ENCODE results near the gene MPP4. TPM values are rescaled to one million over a fixed set of nuclear protein-coding genes. Genes with fewer than 3 reads are reported as not detected.
"Not testable (repeated sequence)": the region's sequence is repeated elsewhere in the genome, so short reads cannot be mapped to it uniquely, and the experiment has no call there.

Gene MPP4
- total RNA-seq, 1 experiment from 2014 or later = not detected

DNA sequence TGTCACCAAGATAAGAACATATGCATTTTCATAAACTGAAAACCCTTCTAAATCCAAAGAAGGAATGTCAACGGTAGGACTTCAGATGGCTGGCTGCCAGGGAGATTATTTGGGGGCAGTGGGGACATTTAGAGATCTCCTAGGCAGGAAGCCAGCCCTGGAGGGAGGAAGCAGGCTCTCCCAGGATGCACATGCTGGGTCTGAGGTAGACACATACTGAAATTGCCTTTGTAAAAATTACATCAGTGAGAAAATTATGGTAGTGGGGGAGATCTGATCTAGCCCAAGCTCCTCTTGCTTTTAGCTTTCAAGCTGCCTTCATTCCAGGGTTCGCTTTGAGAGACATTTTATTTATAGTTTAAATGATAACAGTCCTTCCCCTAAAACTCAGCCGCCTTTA is 24.1 kb downstream of the MPP4 start (continued):
- TF ChIP-seq JAZF1 (CRISPR knock-in tag; IDR thresholded peaks at IDR 0.05) (no peak), FOXJ3 (CRISPR knock-in tag; IDR thresholded peaks at IDR 0.05; ENCODE audit: borderline replicate concordance) (no peak), USF2 (CRISPR knock-in tag; IDR thresholded peaks at IDR 0.05) (no peak)

GRCh38 chr2:201673546-201673945 is 24.9 kb downstream of the MPP4 start:
- H3K36me3 Mint-ChIP-seq = no peaks in the 10 kb centered on the region
- ATAC-seq = no peak
- CTCF ChIA-PET = no interaction called here
- H3K4me3 Mint-ChIP-seq = no peak overlapping the region
- no peak for TF ChIP-seq ZNF423 (CRISPR knock-in tag; IDR thresholded peaks at IDR 0.05)
- TF ChIP-seq, protein P1, sequence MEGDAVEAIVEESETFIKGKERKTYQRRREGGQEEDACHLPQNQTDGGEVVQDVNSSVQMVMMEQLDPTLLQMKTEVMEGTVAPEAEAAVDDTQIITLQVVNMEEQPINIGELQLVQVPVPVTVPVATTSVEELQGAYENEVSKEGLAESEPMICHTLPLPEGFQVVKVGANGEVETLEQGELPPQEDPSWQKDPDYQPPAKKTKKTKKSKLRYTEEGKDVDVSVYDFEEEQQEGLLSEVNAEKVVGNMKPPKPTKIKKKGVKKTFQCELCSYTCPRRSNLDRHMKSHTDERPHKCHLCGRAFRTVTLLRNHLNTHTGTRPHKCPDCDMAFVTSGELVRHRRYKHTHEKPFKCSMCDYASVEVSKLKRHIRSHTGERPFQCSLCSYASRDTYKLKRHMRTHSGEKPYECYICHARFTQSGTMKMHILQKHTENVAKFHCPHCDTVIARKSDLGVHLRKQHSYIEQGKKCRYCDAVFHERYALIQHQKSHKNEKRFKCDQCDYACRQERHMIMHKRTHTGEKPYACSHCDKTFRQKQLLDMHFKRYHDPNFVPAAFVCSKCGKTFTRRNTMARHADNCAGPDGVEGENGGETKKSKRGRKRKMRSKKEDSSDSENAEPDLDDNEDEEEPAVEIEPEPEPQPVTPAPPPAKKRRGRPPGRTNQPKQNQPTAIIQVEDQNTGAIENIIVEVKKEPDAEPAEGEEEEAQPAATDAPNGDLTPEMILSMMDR (IDR thresholded peaks at IDR 0.05) = no peak
- TF ChIP-seq IRF2 (CRISPR knock-in tag; IDR thresholded peaks at IDR 0.05; ENCODE audit: borderline replicate concordance, low read depth) = no peak
- no peak for TF ChIP-seq ZNF121 (CRISPR knock-in tag; IDR thresholded peaks at IDR 0.05)
- TF ChIP-seq PREB (CRISPR knock-in tag; IDR thresholded peaks at IDR 0.05; ENCODE audit: borderline replicate concordance) = no peak
- no peak for TF ChIP-seq HMGA2 (CRISPR knock-in tag; IDR thresholded peaks at IDR 0.05)
- TF ChIP-seq, protein P2, sequence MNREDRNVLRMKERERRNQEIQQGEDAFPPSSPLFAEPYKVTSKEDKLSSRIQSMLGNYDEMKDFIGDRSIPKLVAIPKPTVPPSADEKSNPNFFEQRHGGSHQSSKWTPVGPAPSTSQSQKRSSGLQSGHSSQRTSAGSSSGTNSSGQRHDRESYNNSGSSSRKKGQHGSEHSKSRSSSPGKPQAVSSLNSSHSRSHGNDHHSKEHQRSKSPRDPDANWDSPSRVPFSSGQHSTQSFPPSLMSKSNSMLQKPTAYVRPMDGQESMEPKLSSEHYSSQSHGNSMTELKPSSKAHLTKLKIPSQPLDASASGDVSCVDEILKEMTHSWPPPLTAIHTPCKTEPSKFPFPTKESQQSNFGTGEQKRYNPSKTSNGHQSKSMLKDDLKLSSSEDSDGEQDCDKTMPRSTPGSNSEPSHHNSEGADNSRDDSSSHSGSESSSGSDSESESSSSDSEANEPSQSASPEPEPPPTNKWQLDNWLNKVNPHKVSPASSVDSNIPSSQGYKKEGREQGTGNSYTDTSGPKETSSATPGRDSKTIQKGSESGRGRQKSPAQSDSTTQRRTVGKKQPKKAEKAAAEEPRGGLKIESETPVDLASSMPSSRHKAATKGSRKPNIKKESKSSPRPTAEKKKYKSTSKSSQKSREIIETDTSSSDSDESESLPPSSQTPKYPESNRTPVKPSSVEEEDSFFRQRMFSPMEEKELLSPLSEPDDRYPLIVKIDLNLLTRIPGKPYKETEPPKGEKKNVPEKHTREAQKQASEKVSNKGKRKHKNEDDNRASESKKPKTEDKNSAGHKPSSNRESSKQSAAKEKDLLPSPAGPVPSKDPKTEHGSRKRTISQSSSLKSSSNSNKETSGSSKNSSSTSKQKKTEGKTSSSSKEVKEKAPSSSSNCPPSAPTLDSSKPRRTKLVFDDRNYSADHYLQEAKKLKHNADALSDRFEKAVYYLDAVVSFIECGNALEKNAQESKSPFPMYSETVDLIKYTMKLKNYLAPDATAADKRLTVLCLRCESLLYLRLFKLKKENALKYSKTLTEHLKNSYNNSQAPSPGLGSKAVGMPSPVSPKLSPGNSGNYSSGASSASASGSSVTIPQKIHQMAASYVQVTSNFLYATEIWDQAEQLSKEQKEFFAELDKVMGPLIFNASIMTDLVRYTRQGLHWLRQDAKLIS (CRISPR knock-in tag; IDR thresholded peaks at IDR 0.05; ENCODE audit: borderline replicate concordance) = no peak
- no peak for TF ChIP-seq ZBTB21 (CRISPR knock-in tag; IDR thresholded peaks at IDR 0.05; ENCODE audit: borderline replicate concordance)
- TF ChIP-seq, protein P3, sequence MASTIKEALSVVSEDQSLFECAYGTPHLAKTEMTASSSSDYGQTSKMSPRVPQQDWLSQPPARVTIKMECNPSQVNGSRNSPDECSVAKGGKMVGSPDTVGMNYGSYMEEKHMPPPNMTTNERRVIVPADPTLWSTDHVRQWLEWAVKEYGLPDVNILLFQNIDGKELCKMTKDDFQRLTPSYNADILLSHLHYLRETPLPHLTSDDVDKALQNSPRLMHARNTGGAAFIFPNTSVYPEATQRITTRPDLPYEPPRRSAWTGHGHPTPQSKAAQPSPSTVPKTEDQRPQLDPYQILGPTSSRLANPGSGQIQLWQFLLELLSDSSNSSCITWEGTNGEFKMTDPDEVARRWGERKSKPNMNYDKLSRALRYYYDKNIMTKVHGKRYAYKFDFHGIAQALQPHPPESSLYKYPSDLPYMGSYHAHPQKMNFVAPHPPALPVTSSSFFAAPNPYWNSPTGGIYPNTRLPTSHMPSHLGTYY (CRISPR knock-in tag; IDR thresholded peaks at IDR 0.05) = no peak
- no peak for TF ChIP-seq SMAD3 (CRISPR knock-in tag; IDR thresholded peaks at IDR 0.05; ENCODE audit: borderline replicate concordance)
- TF ChIP-seq FOXP1 (CRISPR knock-in tag; IDR thresholded peaks at IDR 0.05; ENCODE audit: borderline replicate concordance) = no peak
- TF ChIP-seq TEAD4 (CRISPR knock-in tag; IDR thresholded peaks at IDR 0.05) = no peak
- TF ChIP-seq, protein P4, sequence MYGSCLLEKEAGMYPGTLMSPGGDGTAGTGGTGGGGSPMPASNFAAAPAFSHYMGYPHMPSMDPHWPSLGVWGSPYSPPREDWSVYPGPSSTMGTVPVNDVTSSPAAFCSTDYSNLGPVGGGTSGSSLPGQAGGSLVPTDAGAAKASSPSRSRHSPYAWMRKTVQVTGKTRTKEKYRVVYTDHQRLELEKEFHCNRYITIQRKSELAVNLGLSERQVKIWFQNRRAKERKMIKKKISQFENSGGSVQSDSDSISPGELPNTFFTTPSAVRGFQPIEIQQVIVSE (CRISPR knock-in tag; IDR thresholded peaks at IDR 0.05; ENCODE audit: borderline replicate concordance) = no peak
- no peak for TF ChIP-seq CREM (CRISPR knock-in tag; IDR thresholded peaks at IDR 0.05)
- TF ChIP-seq ZSCAN18 (CRISPR knock-in tag; IDR thresholded peaks at IDR 0.05) = no peak
- no peak for TF ChIP-seq SMAD4 (CRISPR knock-in tag; IDR thresholded peaks at IDR 0.05)
- DNase-seq (ENCODE audit: low spot score) = no peak
- no peak overlapping the region for H3K27ac Mint-ChIP-seq
- H3K27me3 Mint-ChIP-seq (ENCODE audit: low read depth) = peaks cover 13% of the 10 kb centered on the region
- peaks cover 15% of the 10 kb centered on the region for H3K4me1 Mint-ChIP-seq
- no peaks in the 10 kb centered on the region for H3K9me3 Mint-ChIP-seq
- POLR2A ChIA-PET = no interaction called here

- DNase-seq (ENCODE audit: low spot score); CTCF ChIA-PET; H3K4me3 Mint-ChIP-seq; ATAC-seq; H3K36me3 Mint-ChIP-seq; H3K9me3 Mint-ChIP-seq; H3K27ac Mint-ChIP-seq; POLR2A ChIA-PET: not testable (repeated sequence)
- Mint-ChIP-seq H3K4me1 (peaks cover 15% of the 10 kb centered on the region), H3K27me3 (ENCODE audit: low read depth) (peaks cover 13% of the 10 kb centered on the region)
Observed at GRCh38 chr2:201671205-201671604, 27.2 kb downstream of the MPP4 start.

All from WTC11 (cell line).